ENCODE results near the gene ACAN.

GRCh38 chr15:88896333-88897033 is 93.2 kb downstream of the ACAN start:
- TF ChIP-seq CTCF (IDR thresholded peaks at IDR 0.05) (no peak), POLR2A (IDR thresholded peaks at IDR 0.05) (no peak)
